CD14-positive monocyte (primary cell): ENCODE results near the gene PSMD1. TPM values are rescaled to one million over a fixed set of nuclear protein-coding genes. Genes with fewer than 3 reads are reported as not detected.

Source experiments
- DNase-seq, 3 donors: peaks; one replicate each; pipeline ENCODE4 v3.0.0-alpha.2; 2011 to 2022
- H2AFZ ChIP-seq: 2 replicates; pipeline ENCODE4 v1.6.0; 2012; ENCODE audit warnings: mild to moderate bottlenecking, low read depth, low read length, inconsistent platforms; ENCODE audit not compliant: insufficient read depth, poor library complexity, severe bottlenecking
- H3K27ac ChIP-seq, 2 donors: 1 replicate in 1 of 2; 2 replicates in 1 of 2; pipeline ENCODE4 v1.5.1; 2012 to 2013; ENCODE audit warnings: low read length in 2 of 2, control low read depth in 1 of 2, inconsistent platforms in 1 of 2, low read depth in 1 of 2, mild to moderate bottlenecking in 1 of 2
- H3K27me3 ChIP-seq, 2 donors: one replicate each; pipeline versions ENCODE4 v1.6.0 to v1.6.1; 2011 to 2013; ENCODE audit warnings: low read length in 2 of 2; ENCODE audit not compliant: control insufficient read depth in 2 of 2, insufficient read depth in 2 of 2
- H3K36me3 ChIP-seq, 2 donors: replicated peaks in 1 of 2; 1 replicate in 1 of 2; 2 replicates in 1 of 2; pipeline versions ENCODE4 v1.5.1 to v1.6.1; 2012 to 2013; ENCODE audit warnings: low read length in 2 of 2, control low read depth in 1 of 2, inconsistent platforms in 1 of 2, mild to moderate bottlenecking in 1 of 2; ENCODE audit not compliant: insufficient read depth in 2 of 2, control insufficient read depth in 1 of 2
- H3K4me1 ChIP-seq, 2 donors: 1 replicate in 1 of 2; 2 replicates in 1 of 2; pipeline versions ENCODE4 v1.5.1 to v1.6.1; 2012 to 2013; ENCODE audit warnings: low read length in 2 of 2, control low read depth in 1 of 2, inconsistent platforms in 1 of 2, mild to moderate bottlenecking in 1 of 2, moderate library complexity in 1 of 2; ENCODE audit not compliant: insufficient read depth in 2 of 2, control insufficient read depth in 1 of 2
- H3K4me2 ChIP-seq: replicated peaks from 2 replicates; pipeline ENCODE3; 2012; ENCODE audit warnings: low read length, moderate library complexity, mild to moderate bottlenecking; ENCODE audit not compliant: poor library complexity, severe bottlenecking; ENCODE audit errors: extremely low read depth
- H3K4me3 ChIP-seq, 3 experiments: fragments of 200-600 bp in 1 of 3; sonication (generic) in 1 of 3; replicated peaks in 1 of 3; 1 replicate in 2 of 3; 2 replicates in 1 of 3; pipeline ENCODE4 v1.5.1; 2011 to 2013; ENCODE audit warnings: low read length in 3 of 3, mild to moderate bottlenecking in 3 of 3, control low read depth in 2 of 3, low read depth in 2 of 3, inconsistent platforms in 1 of 3, moderate library complexity in 1 of 3
- H3K79me2 ChIP-seq: 2 replicates; pipeline ENCODE4 v1.6.0; 2012; ENCODE audit warnings: mild to moderate bottlenecking, control low read depth, inconsistent platforms, low read length, moderate library complexity; ENCODE audit not compliant: insufficient read depth
- H3K9ac ChIP-seq: 2 replicates; pipeline ENCODE4 v1.6.0; 2017; ENCODE audit warnings: low read length, mild to moderate bottlenecking; ENCODE audit not compliant: insufficient read depth, poor library complexity, severe bottlenecking
- H3K9me3 ChIP-seq, 2 donors: replicated peaks in 1 of 2; 1 replicate in 1 of 2; 2 replicates in 1 of 2; pipeline versions ENCODE4 v1.5.1 to v1.6.1; 2012 to 2013; ENCODE audit warnings: low read length in 2 of 2, control low read depth in 1 of 2; ENCODE audit not compliant: control insufficient read depth in 1 of 2, insufficient read depth in 1 of 2
- H4K20me1 ChIP-seq: 2 replicates; pipeline ENCODE4 v1.6.0; 2012; ENCODE audit warnings: mild to moderate bottlenecking, low read length, control low read depth, moderate library complexity; ENCODE audit not compliant: insufficient read depth
- H3K27ac Mint-ChIP-seq, 7 donors: one replicate each; pipeline ENCODE4 v1.8.0; 2020; ENCODE audit warnings: mild to moderate bottlenecking in 7 of 7, mixed read lengths in 7 of 7, moderate library complexity in 6 of 7, inconsistent platforms in 2 of 7
- H3K27me3 Mint-ChIP-seq, 3 donors: one replicate each; pipeline ENCODE4 v1.8.0; 2021 to 2022; ENCODE audit warnings: low read depth in 3 of 3, mild to moderate bottlenecking in 3 of 3, mixed read lengths in 3 of 3, moderate library complexity in 3 of 3, inconsistent platforms in 1 of 3
- H3K36me3 Mint-ChIP-seq, 2 donors: one replicate each; pipeline ENCODE4 v1.8.0; 2020; ENCODE audit warnings: mixed read lengths in 2 of 2, inconsistent platforms in 1 of 2, mild to moderate bottlenecking in 1 of 2
- H3K4me1 Mint-ChIP-seq: one replicate; pipeline ENCODE4 v1.8.0; 2020; ENCODE audit warnings: mild to moderate bottlenecking, mixed read lengths
- H3K4me3 Mint-ChIP-seq, 2 donors: one replicate each; pipeline ENCODE4 v1.8.0; 2020; ENCODE audit warnings: mild to moderate bottlenecking in 2 of 2, mixed read lengths in 2 of 2, moderate library complexity in 1 of 2
- H3K9me3 Mint-ChIP-seq, 7 donors: one replicate each; pipeline ENCODE4 v1.8.0; 2020 to 2022; ENCODE audit warnings: mixed read lengths in 7 of 7, mild to moderate bottlenecking in 6 of 7, moderate library complexity in 6 of 7, inconsistent platforms in 2 of 7
- CTCF ChIP-seq: fragments of 200-600 bp; IDR thresholded peaks from one replicate; pipeline ENCODE4 v1.8.0; 2022; ENCODE audit warnings: antibody characterized with exemption, mild to moderate bottlenecking
- WGBS: methylation state at CpG from one replicate; pipeline ENCODE4 v1.1.5; 2013; ENCODE audit warnings: missing lambda C conversion rate; ENCODE audit not compliant: insufficient coverage; 5-methylcytosine and 5-hydroxymethylcytosine counted together
- intact Hi-C, 2 donors: fragments of 100-400 bp; cut with micrococcal nuclease; formaldehyde crosslinking; loops; one replicate each; pipeline versions ENCODE4 v1.15.0 to v1.15.1; 2023
- polyA plus RNA-seq, 3 donors: library from polyadenylated mRNA; depleted of rRNA in 1 of 3; unstranded in 2 of 3; stranded (reverse) in 1 of 3; fragments of 300-500 nt in 2 of 3; fragments of >200 nt in 1 of 3; fragmentation: Illumina TruSeq in 2 of 3; gene quantifications; 1 replicate in 2 of 3; 2 replicates in 1 of 3; pipeline ENCODE4 v1.2.3, GENCODE V29; 2012 to 2021

Gene PSMD1
- polyA plus RNA-seq, 3 donors = 23.5 to 53.9 (median 37.7) TPM

GRCh38 chr2:231201475-231201814, 144.8 kb downstream of the PSMD1 start:
- Histone ChIP-seq H3K9ac (no peak overlapping the region), H3K79me2 (no peaks in the 10 kb centered on the region), H3K27me3 (peaks cover 2 to 8% of the 10 kb centered on the region in 2 donors), H3K4me2 (no peak overlapping the region), H2AFZ (no peak overlapping the region), H3K36me3 (no peaks in the 10 kb centered on the region), H3K9me3 (no peaks in the 10 kb centered on the region), H4K20me1 (no peaks in the 10 kb centered on the region), H3K27ac (no peak overlapping the region), H3K4me1 (peaks cover 12 to 15% of the 10 kb centered on the region in 2 donors), H3K4me3 (no peak overlapping the region)
- no peaks in the 10 kb centered on the region for H3K36me3 Mint-ChIP-seq
- WGBS = 90% methylated on average over 3 of the region's 4 CpGs
- no peak for TF ChIP-seq CTCF
- intact Hi-C loops = no loop called here
- H3K4me1 Mint-ChIP-seq = peaks cover 14% of the 10 kb centered on the region
- H3K27me3 Mint-ChIP-seq = peaks cover 22 to 25% (median 24%) of the 10 kb centered on the region in 3 donors
- peaks cover 0 to 2% (median 0%) of the 10 kb centered on the region in 7 donors for H3K9me3 Mint-ChIP-seq
- no peak for DNase-seq
- H3K4me3 Mint-ChIP-seq = no peak overlapping the region
- H3K27ac Mint-ChIP-seq = no peak overlapping the region

GRCh38 chr2:231203087-231203486, 146.4 kb downstream of the PSMD1 start:
- H3K9me3 ChIP-seq = no peaks in the 10 kb centered on the region
- 91% methylated on average over 6 of the region's 7 CpGs for WGBS
- H4K20me1 ChIP-seq = no peaks in the 10 kb centered on the region
- no peak for DNase-seq
- Mint-ChIP-seq H3K27ac (no peak overlapping the region), H3K36me3 (no peaks in the 10 kb centered on the region), H3K9me3 (peaks cover 0 to 2% (median 0%) of the 10 kb centered on the region in 7 donors), H3K4me3 (no peak overlapping the region), H3K4me1 (peaks cover 8% of the 10 kb centered on the region), H3K27me3 (peaks cover 20 to 22% (median 20%) of the 10 kb centered on the region in 3 donors)
- peaks cover 7 to 9% of the 10 kb centered on the region in 2 donors for H3K4me1 ChIP-seq
- H3K27ac ChIP-seq = no peak overlapping the region
- no peaks in the 10 kb centered on the region for H3K79me2 ChIP-seq
- no peak overlapping the region for H3K4me3 ChIP-seq
- TF ChIP-seq CTCF = no peak
- no peak overlapping the region for H3K9ac ChIP-seq
- H3K27me3 ChIP-seq = peaks cover 2 to 8% of the 10 kb centered on the region in 2 donors
- H2AFZ ChIP-seq = no peak overlapping the region
- no peaks in the 10 kb centered on the region for H3K36me3 ChIP-seq
- no peak overlapping the region for H3K4me2 ChIP-seq
- intact Hi-C loops = no loop called here
